ENCODE results near the gene SLC27A4. TPM values are rescaled to one million over a fixed set of nuclear protein-coding genes. Genes with fewer than 3 reads are reported as not detected.

SLC27A4 gene
- total and polyA plus RNA-seq, 2 of the 13 experiments (the other 11 are each of a cell fraction or from before 2014, with no cell fraction given), result 10.6 to 18.8 TPM

- peak; percentile 94; the same call in 1 of the 2 replicates for TF ChIP-seq RNF219 (CRISPR knock-in tag; IDR thresholded peaks at IDR 0.05)
- peak; percentile 49; the same call in 1 of the 2 replicates for TF ChIP-seq ZNF776 (CRISPR knock-in tag; IDR thresholded peaks at IDR 0.05)
- TF ChIP-seq FOSL2 (CRISPR knock-in tag; IDR thresholded peaks at IDR 0.05), result peak; percentile 59; the same call in 1 of the 2 replicates
- TF ChIP-seq ZNF230 (CRISPR knock-in tag; IDR thresholded peaks at IDR 0.05), result 0 out of 2 replicates have a peak, but pooled peaks have one; percentile 92
- TF ChIP-seq NFE2L1 (CRISPR knock-in tag; IDR thresholded peaks at IDR 0.05; ENCODE audit: borderline replicate concordance), result 0 out of 2 replicates have a peak, but pooled peaks have one; percentile 49
- no peak; the same call in 1 of the 2 replicates for TF ChIP-seq ZNF800 (CRISPR knock-in tag; IDR thresholded peaks at IDR 0.05)
- no peak for TF ChIP-seq MTF2 (CRISPR knock-in tag; IDR thresholded peaks at IDR 0.05; ENCODE audit: borderline replicate concordance)
- peak; percentile 29; the same call in 1 of the 2 replicates for TF ChIP-seq SATB2 (CRISPR knock-in tag; IDR thresholded peaks at IDR 0.05)
- TF ChIP-seq JUNB (CRISPR knock-in tag; IDR thresholded peaks at IDR 0.05; ENCODE audit: borderline replicate concordance), result no peak
- TF ChIP-seq JUN (CRISPR knock-in tag; IDR thresholded peaks at IDR 0.05), result peak; percentile 50; the same call in 1 of the 2 replicates
- 0 out of 2 replicates have a peak, but pooled peaks have one; percentile 58 for TF ChIP-seq DR1 (CRISPR knock-in tag; IDR thresholded peaks at IDR 0.05)
- no peak for TF ChIP-seq RCOR2 (CRISPR knock-in tag; IDR thresholded peaks at IDR 0.05)
- no peak for TF ChIP-seq ZNF292 (CRISPR knock-in tag; IDR thresholded peaks at IDR 0.05; ENCODE audit: borderline replicate concordance, low read depth)
- TF ChIP-seq TRIM24 (CRISPR knock-in tag; IDR thresholded peaks at IDR 0.05), result no peak
- peak; percentile 75; the same call in 1 of the 2 replicates for TF ChIP-seq ZNF83 (CRISPR knock-in tag; IDR thresholded peaks at IDR 0.05; ENCODE audit: borderline replicate concordance)
- peak; percentile 16; the same call in 1 of the 2 replicates for TF ChIP-seq RARA (CRISPR knock-in tag; IDR thresholded peaks at IDR 0.05)
- TF ChIP-seq HOXA9 (CRISPR knock-in tag; IDR thresholded peaks at IDR 0.05; ENCODE audit: borderline replicate concordance), result no peak
- peak; percentile 87 for TF ChIP-seq ZBTB38 (CRISPR knock-in tag; IDR thresholded peaks at IDR 0.05)
- peak; percentile 45; the same call in 1 of the 2 replicates for TF ChIP-seq ZNF101 (CRISPR knock-in tag; IDR thresholded peaks at IDR 0.05; ENCODE audit: borderline replicate concordance, low read depth)
- no peak for TF ChIP-seq ZNF431 (CRISPR knock-in tag; IDR thresholded peaks at IDR 0.05; ENCODE audit: borderline replicate concordance, low read depth)
- peak; percentile 30 for TF ChIP-seq IKZF4 (CRISPR knock-in tag; IDR thresholded peaks at IDR 0.05; ENCODE audit: borderline replicate concordance, low read depth, not compliant biosample characterization)
- peak; percentile 78; the same call in 1 of the 2 replicates for TF ChIP-seq MEF2D (CRISPR knock-in tag; IDR thresholded peaks at IDR 0.05)
- TF ChIP-seq ZNF18 (CRISPR knock-in tag; IDR thresholded peaks at IDR 0.05; ENCODE audit: insufficient replicate concordance), result peak; percentile 84
- TF ChIP-seq RXRA (CRISPR knock-in tag; IDR thresholded peaks at IDR 0.05), result peak; percentile 60
These were observed 17.7 kb upstream of the SLC27A4 start, which contains the start of the genes COQ4 and TRUB2 (continued) for GRCh38 chr9:128322404-128323211.
